D341Med (cell line): ENCODE results near the gene APOH.
A peak's percentile ranks its signal among the peaks of the same experiment; 100 is the strongest.

Experiments used
- DNase-seq: peaks from one replicate; pipeline ENCODE4 v3.0.0; 2012; ENCODE audit warnings: low spot score

APOH gene

GRCh38 chr17:66191593-66192377 lies 37.4 kb downstream of the APOH start, which contains the start of gene CEP112:
CEP112 (minus strand) TSS chr17:66192133.
- DNase-seq: peak; percentile 99

DNA sequence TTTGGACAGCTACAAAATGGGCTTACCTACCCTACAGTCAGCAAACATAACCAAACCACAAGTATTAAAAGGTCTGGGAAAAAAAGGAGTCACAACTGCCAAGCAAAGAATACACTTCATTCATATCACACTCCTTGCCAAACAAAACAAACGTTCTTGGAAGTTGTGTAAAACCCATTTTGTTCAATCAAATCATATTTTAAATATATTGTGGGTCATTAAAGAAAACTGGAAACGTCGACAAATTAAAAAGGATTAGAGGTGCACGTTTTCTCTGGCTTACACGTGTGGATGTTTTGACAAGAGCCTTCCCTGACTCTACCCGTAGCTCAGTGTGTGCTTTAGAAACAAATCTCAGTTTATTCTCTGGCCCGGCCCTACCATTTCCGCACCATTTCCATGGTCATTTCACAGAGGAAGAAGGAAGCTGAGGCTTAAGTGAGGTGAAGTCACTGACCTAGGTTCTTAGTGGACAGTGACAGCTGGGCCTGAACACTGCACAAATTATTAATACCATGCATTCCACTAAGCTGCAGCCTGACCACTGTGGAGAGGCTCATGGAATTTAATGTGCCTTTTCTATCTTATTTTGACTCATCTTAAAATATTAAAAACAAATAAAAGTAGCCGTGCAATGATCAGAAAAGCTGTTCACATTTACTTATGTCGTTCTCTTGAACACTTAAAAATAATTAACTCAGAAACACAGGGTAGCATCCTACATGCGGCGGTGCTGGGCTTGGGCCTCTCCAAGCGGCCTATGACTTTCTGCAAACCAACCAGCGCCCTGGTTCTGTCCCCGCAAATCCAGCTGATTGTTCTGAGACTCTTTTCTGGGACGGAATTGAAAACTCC lies 38.2 kb downstream of the APOH start:
- DNase-seq: peak; percentile 27

DNA sequence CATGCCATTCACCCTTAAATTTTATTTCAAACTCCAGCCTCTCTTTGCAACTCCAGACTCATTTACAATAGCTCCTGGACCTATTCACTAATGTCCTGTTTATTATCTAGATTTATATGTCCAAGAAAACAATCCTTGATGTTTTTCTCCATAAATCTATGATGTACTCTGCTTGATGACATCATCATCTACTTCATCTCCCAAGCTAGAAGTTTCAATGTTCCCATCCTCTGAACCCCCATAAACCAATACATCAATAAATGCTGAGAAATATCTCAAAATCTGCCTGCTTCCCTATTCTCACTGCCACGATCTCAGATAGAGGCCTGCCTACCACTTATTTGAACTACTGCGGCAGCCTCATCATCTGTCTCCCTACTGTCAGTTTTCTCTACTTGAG lies 41.5 kb downstream of the APOH start:
- no peak for DNase-seq

GRCh38 chr17:66185862-66186261 lies 43.4 kb downstream of the APOH start:
- no peak for DNase-seq

- DNase-seq: no peak
Measured at GRCh38 chr17:66184392-66184791, 44.8 kb downstream of the APOH start.

DNA sequence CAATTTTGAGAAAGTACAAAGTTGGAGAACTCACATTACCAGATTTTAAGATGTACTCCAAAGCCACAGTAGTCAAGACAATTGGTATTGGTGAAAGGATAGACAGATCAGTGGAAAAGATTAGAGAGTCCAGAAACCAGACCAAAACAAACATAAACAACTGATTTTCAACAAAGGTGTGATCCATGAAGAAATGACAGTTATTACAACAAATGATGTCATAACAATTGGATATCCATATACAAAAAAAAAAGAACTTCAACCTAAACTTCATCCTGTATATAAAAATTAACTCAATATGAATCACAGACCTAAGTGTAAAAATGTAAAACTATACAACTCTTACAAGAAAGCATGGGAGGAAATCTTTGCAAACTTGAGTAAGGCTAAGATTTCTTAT lies 45.7 kb downstream of the APOH start:
- DNase-seq: no peak

DNA sequence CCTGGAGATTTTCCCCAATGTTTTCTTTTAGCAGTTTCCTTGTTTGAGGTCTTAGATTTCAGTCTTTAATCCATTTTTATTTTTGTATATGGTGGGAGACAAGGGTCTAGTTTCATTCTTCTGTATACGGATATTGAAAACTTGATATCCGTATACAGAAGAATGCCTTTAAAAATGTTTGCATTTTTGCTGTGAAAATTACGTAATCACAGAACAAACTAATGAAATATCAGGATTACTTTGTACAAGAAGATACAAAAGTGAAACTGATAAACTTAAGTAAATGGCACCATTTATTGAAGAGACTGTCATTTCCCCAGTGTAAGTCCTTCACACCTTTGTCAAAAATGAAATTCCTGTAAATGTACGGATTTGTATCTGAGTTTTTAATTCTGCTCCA lies 50.6 kb downstream of the APOH start:
- DNase-seq: no peak

DNA sequence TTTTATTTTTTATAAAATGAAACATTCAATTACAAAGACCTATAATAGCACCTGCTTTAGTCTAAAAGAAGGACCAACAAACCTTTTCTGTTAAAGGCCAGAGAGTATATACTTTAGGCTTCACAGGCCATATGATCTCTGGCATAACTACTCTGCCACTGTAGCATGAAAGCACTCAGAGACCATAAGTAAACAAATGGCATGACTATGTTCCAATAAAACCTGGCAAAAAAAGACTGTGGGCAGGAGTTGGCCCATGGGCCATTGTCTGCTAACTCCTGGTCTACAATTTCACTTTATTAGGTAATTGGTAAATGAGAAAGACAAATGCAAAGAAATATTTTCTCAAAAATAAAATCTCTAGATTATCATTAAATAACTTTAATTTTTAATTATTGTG lies 52.2 kb downstream of the APOH start:
- no peak for DNase-seq

DNA sequence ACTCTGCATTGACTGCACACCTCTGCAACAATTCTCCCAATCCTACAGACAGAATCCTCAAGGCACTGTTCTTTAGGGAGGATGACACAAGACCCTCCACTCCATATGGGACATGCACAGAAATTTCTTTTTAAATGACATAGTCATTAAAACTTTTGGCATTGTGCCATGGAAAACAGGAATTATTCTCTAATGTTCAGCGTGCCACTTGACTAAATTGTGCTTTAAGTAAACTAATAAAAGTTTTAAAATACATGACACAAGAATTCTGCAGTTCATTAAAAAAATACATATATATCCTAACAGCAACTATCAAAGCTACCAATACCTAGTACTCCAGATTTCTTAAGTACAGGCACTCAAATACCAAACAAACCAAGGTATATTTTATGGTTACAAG lies 53.3 kb downstream of the APOH start:
- no peak for DNase-seq

DNA sequence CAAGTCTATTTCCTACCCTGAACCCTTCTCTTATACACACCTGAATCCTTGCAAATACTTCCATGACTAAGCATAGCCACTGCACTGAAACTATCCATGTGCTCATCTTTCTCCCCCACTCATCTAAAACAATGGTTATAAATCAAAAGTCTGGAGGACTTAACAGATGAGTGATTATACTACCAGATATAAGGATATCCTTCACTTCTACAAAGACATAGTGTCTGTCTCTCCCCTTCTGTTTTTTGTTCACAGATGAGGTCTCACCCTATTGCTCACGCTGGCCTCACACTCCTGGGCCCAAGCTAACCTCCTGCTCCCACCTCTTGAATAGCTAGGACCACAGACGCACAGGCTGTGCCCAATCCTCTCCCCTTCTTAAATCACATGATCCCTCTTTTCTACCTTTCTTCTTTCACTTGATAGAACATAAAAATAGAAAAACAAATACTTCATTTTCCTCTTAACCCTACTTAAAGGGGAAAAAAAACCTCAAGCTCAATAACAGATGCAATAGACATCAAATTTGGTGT lies 56.5 kb downstream of the APOH start:
- no peak for DNase-seq

DNA sequence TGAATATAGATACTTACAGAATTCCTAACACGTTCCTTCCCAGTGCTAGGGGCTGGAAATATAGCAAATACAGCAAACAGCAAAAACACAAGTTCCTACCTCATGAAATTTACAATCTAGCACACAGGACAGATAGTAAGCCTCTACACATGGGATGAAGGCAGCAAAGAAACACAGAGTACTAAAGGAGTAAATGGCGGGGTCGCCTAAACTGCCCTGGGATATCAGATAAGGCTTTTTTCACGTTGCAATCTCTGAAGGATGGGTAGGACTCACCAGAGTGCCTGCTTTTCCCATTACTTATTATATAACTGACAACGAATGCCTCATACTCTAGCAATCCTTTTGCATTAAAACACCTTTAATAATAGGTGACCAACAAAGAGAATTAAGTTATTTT lies 57.1 kb downstream of the APOH start:
- no peak for DNase-seq

- no peak for DNase-seq
Measured at GRCh38 chr17:66171692-66172091, 57.5 kb downstream of the APOH start.

- no peak for DNase-seq
Measured at GRCh38 chr17:66171172-66171571, 58.0 kb downstream of the APOH start.

DNA sequence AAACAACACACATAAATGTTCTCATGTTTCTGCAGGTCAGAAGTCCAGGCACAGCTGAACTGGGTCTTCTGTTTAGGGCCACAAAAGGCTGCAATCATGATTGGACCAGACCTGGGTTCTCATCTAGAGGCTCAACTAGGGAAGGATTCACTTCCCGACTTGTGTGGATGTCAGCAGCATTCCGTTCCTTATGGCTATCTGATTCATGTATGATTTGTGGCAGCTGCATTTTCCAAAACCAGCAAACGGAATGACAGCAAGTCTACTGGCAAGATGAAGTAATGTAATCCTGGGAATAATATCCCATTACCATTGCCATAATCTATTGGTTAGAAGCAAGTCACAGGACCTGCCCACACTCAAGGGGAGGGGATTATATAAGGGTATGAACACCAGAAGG lies 59.4 kb downstream of the APOH start:
- no peak for DNase-seq

GRCh38 chr17:66167189-66167815 lies 61.9 kb downstream of the APOH start:
- DNase-seq: no peak

DNA sequence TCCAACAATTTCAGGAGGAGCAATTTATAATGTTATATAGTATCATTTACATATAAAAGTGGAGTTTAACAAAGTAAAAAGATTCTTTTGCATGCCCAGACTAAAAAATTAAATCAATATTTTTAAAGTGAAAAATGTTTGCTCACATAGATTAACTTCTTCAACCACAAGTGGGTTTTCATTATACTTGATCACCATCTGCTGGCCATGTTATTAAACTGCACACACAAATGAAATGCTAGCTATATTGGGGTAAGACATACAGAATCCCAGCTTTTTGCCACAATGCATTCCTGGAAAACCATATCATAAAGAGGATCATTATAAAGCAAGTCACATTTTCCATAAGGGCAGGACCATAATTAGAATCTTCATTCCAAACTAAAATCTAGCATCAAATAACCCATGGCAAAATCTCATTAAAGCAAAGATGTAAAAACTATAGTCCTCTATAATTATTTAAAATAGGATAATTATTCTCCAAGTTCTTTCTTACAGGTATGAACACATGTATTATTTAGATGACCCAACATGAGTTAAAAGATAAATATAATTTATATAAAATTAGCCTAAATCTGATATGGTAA lies 63.6 kb downstream of the APOH start:
- peak; percentile 63 for DNase-seq
